Measurements from ENCODE around the gene AQP7.

GRCh38 chr9:33426843-33427293 is 24.5 kb upstream of the AQP7 start:
- TF ChIP-seq SP2 (IDR thresholded peaks at IDR 0.05; ENCODE audit: extremely low read depth, low read depth, low read length, poor library complexity, severe bottlenecking) (no peak), GTF2F1 (IDR thresholded peaks at IDR 0.05; ENCODE audit: low read depth, low read length) (no peak), POLR2AphosphoS5 (IDR thresholded peaks at IDR 0.05; ENCODE audit: control insufficient read depth, insufficient read depth, low read depth, low read length) (no peak), CREB1 (IDR thresholded peaks at IDR 0.05) (no peak), CREB1 (CRISPR knock-in tag; IDR thresholded peaks at IDR 0.05) (no peak), CTCF (IDR thresholded peaks at IDR 0.05 in 2 of 3, conservative IDR thresholded peaks at IDR 0.05 in 1 of 3; ENCODE audit: insufficient read depth in 2 of 3, low read depth in 1 of 3, low read length in 3 of 3) (no peak)
- TF ChIP-seq, protein P1, sequence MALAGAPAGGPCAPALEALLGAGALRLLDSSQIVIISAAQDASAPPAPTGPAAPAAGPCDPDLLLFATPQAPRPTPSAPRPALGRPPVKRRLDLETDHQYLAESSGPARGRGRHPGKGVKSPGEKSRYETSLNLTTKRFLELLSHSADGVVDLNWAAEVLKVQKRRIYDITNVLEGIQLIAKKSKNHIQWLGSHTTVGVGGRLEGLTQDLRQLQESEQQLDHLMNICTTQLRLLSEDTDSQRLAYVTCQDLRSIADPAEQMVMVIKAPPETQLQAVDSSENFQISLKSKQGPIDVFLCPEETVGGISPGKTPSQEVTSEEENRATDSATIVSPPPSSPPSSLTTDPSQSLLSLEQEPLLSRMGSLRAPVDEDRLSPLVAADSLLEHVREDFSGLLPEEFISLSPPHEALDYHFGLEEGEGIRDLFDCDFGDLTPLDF (CRISPR knock-in tag; IDR thresholded peaks at IDR 0.05), result no peak
- TF ChIP-seq, protein P2, sequence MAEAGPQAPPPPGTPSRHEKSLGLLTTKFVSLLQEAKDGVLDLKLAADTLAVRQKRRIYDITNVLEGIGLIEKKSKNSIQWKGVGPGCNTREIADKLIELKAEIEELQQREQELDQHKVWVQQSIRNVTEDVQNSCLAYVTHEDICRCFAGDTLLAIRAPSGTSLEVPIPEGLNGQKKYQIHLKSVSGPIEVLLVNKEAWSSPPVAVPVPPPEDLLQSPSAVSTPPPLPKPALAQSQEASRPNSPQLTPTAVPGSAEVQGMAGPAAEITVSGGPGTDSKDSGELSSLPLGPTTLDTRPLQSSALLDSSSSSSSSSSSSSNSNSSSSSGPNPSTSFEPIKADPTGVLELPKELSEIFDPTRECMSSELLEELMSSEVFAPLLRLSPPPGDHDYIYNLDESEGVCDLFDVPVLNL (CRISPR knock-in tag; IDR thresholded peaks at IDR 0.05; ENCODE audit: low read depth), result no peak
